ENCODE results near the gene PTPRM. TPM values are rescaled to one million over a fixed set of nuclear protein-coding genes. Genes with fewer than 3 reads are reported as not detected.

PTPRM gene
- total RNA-seq, 1 experiment from 2014 or later, result 1.6 TPM

DNA sequence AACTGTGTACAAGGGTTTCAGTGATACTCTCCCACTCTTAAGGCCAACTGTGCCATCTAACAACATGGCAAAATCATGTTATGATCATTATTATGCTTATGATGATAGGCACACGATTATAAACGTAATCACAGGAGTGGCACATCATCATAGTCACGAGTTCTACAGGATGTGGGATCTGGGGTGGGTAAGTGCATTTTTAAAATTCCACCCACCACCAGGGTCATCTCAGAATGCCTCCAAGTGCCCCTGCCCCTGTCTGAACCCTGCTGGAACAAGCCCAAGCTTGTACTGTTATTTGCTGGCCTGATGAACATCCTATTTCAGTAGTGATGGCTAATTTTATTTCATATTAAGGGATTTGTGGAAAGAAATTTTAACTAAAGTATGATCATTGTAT lies 117.8 kb downstream of the PTPRM start:
- ATAC-seq (no peak), DNase-seq (ENCODE audit: low read depth, low spot score) (no peak)
- ChIA-PET POLR2A (no interaction called here), CTCF (no interaction called here)
- in situ Hi-C loops (cut with HindIII; ENCODE audit: low pct_unique_long_range_greater_than_20kb, low sequenced_read_pairs), result no loop called here
- no peak overlapping the region for H3K27ac ChIP-seq (ENCODE audit: low read length)
- no peaks in the 10 kb centered on the region for H3K9me3 ChIP-seq (ENCODE audit: control insufficient read depth, insufficient read depth, low read depth, low read length)
- H3K4me3 ChIP-seq (ENCODE audit: low read depth in 2 of 2, low read length in 2 of 2), result no peak overlapping the region
- no TSS peak for BruUV-seq (replicated peaks)
- no peaks in the 10 kb centered on the region for H3K4me1 ChIP-seq (ENCODE audit: control insufficient read depth, insufficient read depth, low read length)
- no peaks in the 10 kb centered on the region for H3K36me3 ChIP-seq (ENCODE audit: control insufficient read depth, insufficient read depth, low read length)
- TF ChIP-seq, protein P1, sequence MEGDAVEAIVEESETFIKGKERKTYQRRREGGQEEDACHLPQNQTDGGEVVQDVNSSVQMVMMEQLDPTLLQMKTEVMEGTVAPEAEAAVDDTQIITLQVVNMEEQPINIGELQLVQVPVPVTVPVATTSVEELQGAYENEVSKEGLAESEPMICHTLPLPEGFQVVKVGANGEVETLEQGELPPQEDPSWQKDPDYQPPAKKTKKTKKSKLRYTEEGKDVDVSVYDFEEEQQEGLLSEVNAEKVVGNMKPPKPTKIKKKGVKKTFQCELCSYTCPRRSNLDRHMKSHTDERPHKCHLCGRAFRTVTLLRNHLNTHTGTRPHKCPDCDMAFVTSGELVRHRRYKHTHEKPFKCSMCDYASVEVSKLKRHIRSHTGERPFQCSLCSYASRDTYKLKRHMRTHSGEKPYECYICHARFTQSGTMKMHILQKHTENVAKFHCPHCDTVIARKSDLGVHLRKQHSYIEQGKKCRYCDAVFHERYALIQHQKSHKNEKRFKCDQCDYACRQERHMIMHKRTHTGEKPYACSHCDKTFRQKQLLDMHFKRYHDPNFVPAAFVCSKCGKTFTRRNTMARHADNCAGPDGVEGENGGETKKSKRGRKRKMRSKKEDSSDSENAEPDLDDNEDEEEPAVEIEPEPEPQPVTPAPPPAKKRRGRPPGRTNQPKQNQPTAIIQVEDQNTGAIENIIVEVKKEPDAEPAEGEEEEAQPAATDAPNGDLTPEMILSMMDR (IDR thresholded peaks at IDR 0.05), result no peak
- TF ChIP-seq, protein P2, sequence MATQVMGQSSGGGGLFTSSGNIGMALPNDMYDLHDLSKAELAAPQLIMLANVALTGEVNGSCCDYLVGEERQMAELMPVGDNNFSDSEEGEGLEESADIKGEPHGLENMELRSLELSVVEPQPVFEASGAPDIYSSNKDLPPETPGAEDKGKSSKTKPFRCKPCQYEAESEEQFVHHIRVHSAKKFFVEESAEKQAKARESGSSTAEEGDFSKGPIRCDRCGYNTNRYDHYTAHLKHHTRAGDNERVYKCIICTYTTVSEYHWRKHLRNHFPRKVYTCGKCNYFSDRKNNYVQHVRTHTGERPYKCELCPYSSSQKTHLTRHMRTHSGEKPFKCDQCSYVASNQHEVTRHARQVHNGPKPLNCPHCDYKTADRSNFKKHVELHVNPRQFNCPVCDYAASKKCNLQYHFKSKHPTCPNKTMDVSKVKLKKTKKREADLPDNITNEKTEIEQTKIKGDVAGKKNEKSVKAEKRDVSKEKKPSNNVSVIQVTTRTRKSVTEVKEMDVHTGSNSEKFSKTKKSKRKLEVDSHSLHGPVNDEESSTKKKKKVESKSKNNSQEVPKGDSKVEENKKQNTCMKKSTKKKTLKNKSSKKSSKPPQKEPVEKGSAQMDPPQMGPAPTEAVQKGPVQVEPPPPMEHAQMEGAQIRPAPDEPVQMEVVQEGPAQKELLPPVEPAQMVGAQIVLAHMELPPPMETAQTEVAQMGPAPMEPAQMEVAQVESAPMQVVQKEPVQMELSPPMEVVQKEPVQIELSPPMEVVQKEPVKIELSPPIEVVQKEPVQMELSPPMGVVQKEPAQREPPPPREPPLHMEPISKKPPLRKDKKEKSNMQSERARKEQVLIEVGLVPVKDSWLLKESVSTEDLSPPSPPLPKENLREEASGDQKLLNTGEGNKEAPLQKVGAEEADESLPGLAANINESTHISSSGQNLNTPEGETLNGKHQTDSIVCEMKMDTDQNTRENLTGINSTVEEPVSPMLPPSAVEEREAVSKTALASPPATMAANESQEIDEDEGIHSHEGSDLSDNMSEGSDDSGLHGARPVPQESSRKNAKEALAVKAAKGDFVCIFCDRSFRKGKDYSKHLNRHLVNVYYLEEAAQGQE (IDR thresholded peaks at IDR 0.05; ENCODE audit: insufficient read depth in 1 of 2, low read depth in 2 of 2, low read length in 1 of 2), result no peak
- TF ChIP-seq POLR2AphosphoS5 (IDR thresholded peaks at IDR 0.05; ENCODE audit: low read depth, low read length) (no peak), TCF7L2 (IDR thresholded peaks at IDR 0.05; ENCODE audit: low read depth, low read length) (no peak)
- no peaks in the 10 kb centered on the region for H3K27me3 ChIP-seq (ENCODE audit: control insufficient read depth, insufficient read depth, low read length)
- intact Hi-C loops (cut with micrococcal nuclease; ENCODE audit: unreplicated experiment), result no loop called here

DNA sequence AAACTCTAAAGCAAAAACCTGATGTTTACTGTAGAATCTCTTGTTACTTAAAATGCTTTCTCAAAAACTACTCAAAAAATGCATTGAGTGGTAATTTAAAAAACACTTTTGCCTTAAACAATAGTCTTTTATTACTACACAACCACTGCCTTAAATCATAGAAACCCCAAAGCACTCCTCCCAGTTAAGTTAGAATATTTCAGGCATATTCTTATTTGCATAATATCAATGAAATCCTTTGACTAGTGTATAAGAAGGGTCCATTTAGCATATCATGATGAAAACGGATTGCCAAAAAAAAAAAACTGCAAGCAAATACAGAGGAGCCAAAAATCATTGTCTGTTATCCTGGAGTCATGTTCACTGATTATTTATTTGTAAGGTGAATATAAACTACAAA lies 119.2 kb downstream of the PTPRM start:
- no peaks in the 10 kb centered on the region for H3K27me3 ChIP-seq (ENCODE audit: control insufficient read depth, insufficient read depth, low read length)
- in situ Hi-C loops (cut with HindIII; ENCODE audit: low pct_unique_long_range_greater_than_20kb, low sequenced_read_pairs), result no loop called here
- TF ChIP-seq POLR2AphosphoS5 (IDR thresholded peaks at IDR 0.05; ENCODE audit: low read depth, low read length) (no peak), TCF7L2 (IDR thresholded peaks at IDR 0.05; ENCODE audit: low read depth, low read length) (no peak), SIN3A (IDR thresholded peaks at IDR 0.05; ENCODE audit: borderline replicate concordance, insufficient read depth, low read depth, low read length) (no peak)
- TF ChIP-seq, protein P1 (IDR thresholded peaks at IDR 0.05), result no peak
- TF ChIP-seq, protein P2 (IDR thresholded peaks at IDR 0.05; ENCODE audit: insufficient read depth in 1 of 2, low read depth in 2 of 2, low read length in 1 of 2), result no peak
- intact Hi-C loops (cut with micrococcal nuclease; ENCODE audit: unreplicated experiment), result no loop called here
- ATAC-seq (no peak), DNase-seq (ENCODE audit: low read depth, low spot score) (no peak)
- no peaks in the 10 kb centered on the region for H3K36me3 ChIP-seq (ENCODE audit: control insufficient read depth, insufficient read depth, low read length)
- CTCF ChIA-PET, result no interaction called here
- H3K4me3 ChIP-seq (ENCODE audit: low read depth in 2 of 2, low read length in 2 of 2), result no peak overlapping the region
- no peaks in the 10 kb centered on the region for H3K4me1 ChIP-seq (ENCODE audit: control insufficient read depth, insufficient read depth, low read length)
- H3K9me3 ChIP-seq (ENCODE audit: control insufficient read depth, insufficient read depth, low read depth, low read length), result no peaks in the 10 kb centered on the region
- H3K27ac ChIP-seq (ENCODE audit: low read length), result no peak overlapping the region
- POLR2A ChIA-PET, result no interaction called here
- no TSS peak for BruUV-seq (replicated peaks)

All from Panc1 (cell line).